OCI-LY3 (cell line): ENCODE results near the gene KCTD3.
A peak's percentile ranks its signal among the peaks of the same experiment; 100 is the strongest.

Experiments
- H2AFZ ChIP-seq: fragments of 200-600, 300-600 bp; shearing (Covaris generic); 2 replicates; pipeline ENCODE4 v1.6.0; 2014; ENCODE audit warnings: antibody characterized with exemption, low read depth, low read length
- H3K27ac ChIP-seq: fragments of 200-600, 300-600 bp; sonication (generic); 2 replicates; pipeline ENCODE4 v1.5.1; 2014; ENCODE audit warnings: mild to moderate bottlenecking, low read length, moderate library complexity, mixed read lengths
- H3K27me3 ChIP-seq: fragments of 200-600, 300-600 bp; sonication (generic); 2 replicates; pipeline ENCODE4 v1.6.1; 2014; ENCODE audit warnings: low read depth, low read length, mixed read lengths
- H3K36me3 ChIP-seq: fragments of 200-600, 300-600 bp; sonication (generic); replicated peaks from 2 replicates; pipeline ENCODE3; 2014; ENCODE audit warnings: low read depth, low read length, mixed read lengths
- H3K4me1 ChIP-seq: fragments of 300-600, 200-600 bp; sonication (generic); 2 replicates; pipeline ENCODE4 v1.6.1; 2014; ENCODE audit warnings: low read length, mixed read lengths
- H3K4me2 ChIP-seq: fragments of 200-600, 300-600 bp; sonication (generic); 2 replicates; pipeline ENCODE4 v1.6.1; 2014; ENCODE audit warnings: low read length, mixed read lengths
- H3K4me3 ChIP-seq: fragments of 300-600, 200-600 bp; sonication (generic); 2 replicates; pipeline ENCODE4 v1.5.1; 2014; ENCODE audit warnings: antibody characterized with exemption, mild to moderate bottlenecking, low read length, moderate library complexity
- H3K79me2 ChIP-seq: fragments of 300-600, 200-600 bp; shearing (Covaris generic); 2 replicates; pipeline ENCODE4 v1.6.1; 2014; ENCODE audit warnings: mild to moderate bottlenecking, low read length, mixed read lengths
- H3K9ac ChIP-seq: fragments of 300-600, 200-600 bp; shearing (Covaris generic); 2 replicates; pipeline ENCODE4 v1.6.0; 2014; ENCODE audit warnings: mild to moderate bottlenecking, low read length, moderate library complexity
- H3K9me3 ChIP-seq: fragments of 200-600, 300-600 bp; shearing (Covaris generic); 2 replicates; pipeline ENCODE4 v1.6.1; 2014; ENCODE audit warnings: low read length, mixed read lengths; ENCODE audit not compliant: insufficient read depth
- H4K20me1 ChIP-seq: fragments of 200-600, 300-600 bp; sonication (generic); 2 replicates; pipeline ENCODE4 v1.6.1; 2016; ENCODE audit warnings: low read length, mixed read lengths; ENCODE audit not compliant: insufficient read depth
- EZH2phosphoT487 ChIP-seq: fragments of 200-600 bp; shearing (Covaris generic); IDR thresholded peaks from 2 replicates; pipeline ENCODE4 v1.6.1; 2018; ENCODE audit warnings: antibody characterized with exemption, mixed run types, low read depth
- TF ChIP-seq, protein P1 (sequence below): fragments of 200-600, 300-600 bp; sonication (generic); IDR thresholded peaks from 2 replicates; pipeline ENCODE4 v1.5.1; 2014; ENCODE audit warnings: antibody characterized with exemption, low read length, low read depth

KCTD3 gene

DNA sequence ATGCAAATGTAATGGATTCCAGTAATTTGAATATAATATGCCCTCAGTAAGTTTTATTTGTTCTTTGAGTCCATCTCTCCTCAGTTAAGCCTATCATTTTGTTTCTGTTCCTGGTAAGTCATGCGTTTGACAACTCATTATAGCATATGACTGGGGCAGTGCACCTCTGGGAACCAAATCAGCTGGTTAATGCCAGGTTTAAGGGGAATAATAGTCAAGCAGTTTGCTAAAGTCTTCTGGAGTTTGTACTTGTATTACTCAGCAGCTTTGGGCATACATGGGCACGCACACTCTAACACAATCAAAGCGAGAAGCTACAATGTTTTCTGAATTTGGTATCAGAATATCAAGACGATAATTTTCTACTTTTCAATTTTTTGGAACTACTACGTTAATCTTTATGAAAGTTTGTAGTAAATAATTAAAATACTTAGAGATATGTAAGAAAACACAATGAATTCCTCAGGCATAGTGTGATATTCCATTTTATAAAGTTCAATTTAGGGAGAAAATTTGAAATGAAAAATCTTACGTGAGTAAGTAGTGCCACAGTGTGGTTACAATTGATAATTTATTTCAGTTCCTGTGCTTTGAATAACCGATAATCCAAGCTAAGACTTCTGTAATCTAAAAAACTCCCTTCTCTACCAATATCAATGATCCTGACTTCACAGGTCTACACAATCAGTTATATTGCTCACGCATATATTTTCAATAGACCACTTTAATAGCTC is 43.8 kb upstream of the KCTD3 start:
- Histone ChIP-seq H3K36me3 (no peaks in the 10 kb centered on the region), H2AFZ (no peak overlapping the region), H3K4me2 (no peak overlapping the region), H4K20me1 (no peaks in the 10 kb centered on the region), H3K79me2 (no peaks in the 10 kb centered on the region), H3K27ac (no peak overlapping the region), H3K27me3 (0 out of 2 replicates have a peak, but pooled peaks cover 1% of the 10 kb centered on the region), H3K9me3 (no peaks in the 10 kb centered on the region), H3K4me1 (peaks cover 5% of the 10 kb centered on the region; the same call in 1 of the 2 replicates), H3K9ac (no peak overlapping the region), H3K4me3 (no peak overlapping the region)
- TF ChIP-seq EZH2phosphoT487 = no peak
- TF ChIP-seq, protein P1, sequence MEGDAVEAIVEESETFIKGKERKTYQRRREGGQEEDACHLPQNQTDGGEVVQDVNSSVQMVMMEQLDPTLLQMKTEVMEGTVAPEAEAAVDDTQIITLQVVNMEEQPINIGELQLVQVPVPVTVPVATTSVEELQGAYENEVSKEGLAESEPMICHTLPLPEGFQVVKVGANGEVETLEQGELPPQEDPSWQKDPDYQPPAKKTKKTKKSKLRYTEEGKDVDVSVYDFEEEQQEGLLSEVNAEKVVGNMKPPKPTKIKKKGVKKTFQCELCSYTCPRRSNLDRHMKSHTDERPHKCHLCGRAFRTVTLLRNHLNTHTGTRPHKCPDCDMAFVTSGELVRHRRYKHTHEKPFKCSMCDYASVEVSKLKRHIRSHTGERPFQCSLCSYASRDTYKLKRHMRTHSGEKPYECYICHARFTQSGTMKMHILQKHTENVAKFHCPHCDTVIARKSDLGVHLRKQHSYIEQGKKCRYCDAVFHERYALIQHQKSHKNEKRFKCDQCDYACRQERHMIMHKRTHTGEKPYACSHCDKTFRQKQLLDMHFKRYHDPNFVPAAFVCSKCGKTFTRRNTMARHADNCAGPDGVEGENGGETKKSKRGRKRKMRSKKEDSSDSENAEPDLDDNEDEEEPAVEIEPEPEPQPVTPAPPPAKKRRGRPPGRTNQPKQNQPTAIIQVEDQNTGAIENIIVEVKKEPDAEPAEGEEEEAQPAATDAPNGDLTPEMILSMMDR = peak; percentile 38

DNA sequence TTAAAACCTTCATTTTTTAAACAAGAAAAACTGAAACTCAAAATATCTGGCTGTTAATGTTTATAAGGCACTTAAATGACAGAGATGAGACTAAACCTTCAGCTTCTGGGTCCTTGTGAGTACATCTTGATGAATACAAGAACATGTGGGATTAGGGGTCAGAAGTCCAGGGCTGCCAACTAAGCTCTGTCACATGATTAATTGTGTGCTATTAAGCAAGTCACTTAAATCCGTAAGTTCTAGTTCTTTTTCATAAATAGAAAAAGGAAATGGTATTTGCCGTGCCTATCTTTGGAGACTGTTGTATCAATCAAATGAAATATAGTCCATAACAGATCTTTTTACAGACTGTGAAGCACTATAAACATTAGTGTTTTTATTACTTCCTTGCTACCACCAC is 43.2 kb upstream of the KCTD3 start:
- Histone ChIP-seq H3K4me2 (0 out of 2 replicates have a peak overlapping the region, but pooled peaks have one; percentile 1), H3K27me3 (peaks cover 7% of the 10 kb centered on the region), H3K4me1 (peaks cover 5% of the 10 kb centered on the region; the same call in 1 of the 2 replicates), H2AFZ (no peak overlapping the region), H4K20me1 (no peaks in the 10 kb centered on the region), H3K4me3 (no peak overlapping the region), H3K79me2 (no peaks in the 10 kb centered on the region), H3K27ac (no peak overlapping the region), H3K36me3 (no peaks in the 10 kb centered on the region), H3K9me3 (no peaks in the 10 kb centered on the region), H3K9ac (no peak overlapping the region)
- TF ChIP-seq, protein P1 = no peak

DNA sequence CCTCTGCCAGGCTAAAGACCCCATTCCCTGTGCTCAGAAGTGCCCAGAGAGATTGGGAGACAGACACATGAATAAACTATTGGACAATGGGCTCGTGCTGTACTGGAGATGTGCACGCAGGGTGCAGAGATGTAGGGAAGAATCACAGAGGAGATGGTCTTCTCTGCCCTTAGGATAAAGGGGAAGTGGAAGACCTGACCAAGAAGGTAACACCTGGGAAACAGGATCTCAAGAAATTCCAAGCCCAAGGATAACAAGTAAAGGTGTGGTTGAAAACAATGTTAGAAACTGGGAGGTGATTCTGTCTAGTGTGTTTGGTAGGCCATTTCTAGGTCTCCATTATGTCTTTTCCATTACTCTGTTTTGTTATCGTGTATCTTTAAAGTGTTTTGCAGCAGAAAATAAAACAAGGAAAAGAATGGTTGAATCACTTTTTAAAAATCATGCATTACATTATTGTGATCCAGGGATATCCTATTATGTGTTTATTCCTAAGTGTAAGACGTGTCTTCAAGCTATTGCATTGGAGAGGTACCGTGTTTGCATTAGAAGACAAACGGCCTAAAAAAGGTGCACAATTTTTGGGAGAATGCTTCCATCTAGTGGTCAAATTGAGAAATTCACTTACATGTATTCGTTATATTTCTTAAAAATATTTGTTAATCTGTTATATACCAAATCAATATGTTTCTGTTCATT is 40.8 kb upstream of the KCTD3 start:
- Histone ChIP-seq H4K20me1 (no peaks in the 10 kb centered on the region), H3K27me3 (peaks cover 15% of the 10 kb centered on the region), H3K4me2 (no peak overlapping the region), H3K27ac (no peak overlapping the region), H3K4me3 (no peak overlapping the region), H3K9ac (no peak overlapping the region), H3K79me2 (no peaks in the 10 kb centered on the region), H3K4me1 (peaks cover 5% of the 10 kb centered on the region; the same call in 1 of the 2 replicates), H2AFZ (no peak overlapping the region), H3K9me3 (no peaks in the 10 kb centered on the region), H3K36me3 (no peaks in the 10 kb centered on the region)
- no peak for TF ChIP-seq EZH2phosphoT487
- TF ChIP-seq, protein P1 = peak; percentile 78

DNA sequence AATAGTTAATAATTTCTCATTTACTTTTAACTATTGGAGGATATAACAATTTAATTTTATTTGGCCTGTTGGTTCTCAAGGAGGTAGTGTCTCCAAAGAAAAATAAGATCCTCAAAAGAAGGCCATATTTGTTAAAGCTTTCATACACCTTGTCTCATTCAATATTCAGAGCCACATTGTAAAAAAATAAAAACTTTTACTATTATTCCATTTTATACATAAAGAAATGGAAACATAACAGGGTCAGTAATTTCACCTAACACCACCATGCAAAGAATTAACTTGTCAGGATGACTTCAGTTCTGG is 40.3 kb upstream of the KCTD3 start:
- H3K4me1 ChIP-seq = peaks cover 5% of the 10 kb centered on the region; the same call in 1 of the 2 replicates
- no peaks in the 10 kb centered on the region for H4K20me1 ChIP-seq
- no peak overlapping the region for H3K27ac ChIP-seq
- TF ChIP-seq EZH2phosphoT487 = no peak
- TF ChIP-seq, protein P1 = no peak
- no peaks in the 10 kb centered on the region for H3K9me3 ChIP-seq
- no peak overlapping the region for H3K4me2 ChIP-seq
- no peak overlapping the region for H2AFZ ChIP-seq
- no peak overlapping the region for H3K4me3 ChIP-seq
- H3K36me3 ChIP-seq = no peaks in the 10 kb centered on the region
- peaks cover 15% of the 10 kb centered on the region for H3K27me3 ChIP-seq
- no peaks in the 10 kb centered on the region for H3K79me2 ChIP-seq
- H3K9ac ChIP-seq = no peak overlapping the region
